ENCODE results near the gene SAMD14. TPM values are rescaled to one million over a fixed set of nuclear protein-coding genes. Genes with fewer than 3 reads are reported as not detected.

Gene SAMD14
- total and polyA plus RNA-seq, 2 donors (not counting 1 experiment from before 2014, with no cell fraction given): 0.13 to 0.89 TPM

- H3K4me3 ChIP-seq (ENCODE audit: control extremely low read depth in 1 of 5, extremely low read depth in 1 of 5, insufficient read depth in 1 of 5, low read depth in 2 of 5, low read length in 4 of 5): peak overlapping the region in 2 of 5 experiments; percentile 25 to 29
- peak; percentile 98 for ATAC-seq (ENCODE audit: low read depth)
- no peaks in the 10 kb centered on the region for H3K79me2 ChIP-seq (ENCODE audit: control insufficient read depth, insufficient read depth, low read length)
- peak; percentile 75 for DNase-seq
- POLR2A ChIA-PET: interaction anchor here (0.6 to 1.1 kb wide), 2 partner anchors 30 to 1161 kb away, joined by 3 read pairs; no protein-coding TSS in a partner anchor
- CTCF ChIA-PET: interaction anchor here (0.6 to 3.8 kb wide), 25 partner anchors 8 to 684 kb away, joined by 3 to 27 read pairs (median 5); partner anchors contain the start of genes COL1A1 and SAMD14
- H3K27ac ChIP-seq (ENCODE audit: low read length in 2 of 2): no peak overlapping the region
- intact Hi-C loops (cut with micrococcal nuclease): loop anchor here (2.0 kb wide), 1 partner anchor 23 kb away; the partner anchor contains the start of gene COL1A1
- no peaks in the 10 kb centered on the region for H3K36me3 ChIP-seq (replicated peaks in 1 of 2; ENCODE audit: control extremely low read depth in 1 of 2, control insufficient read depth in 1 of 2, extremely low read depth in 1 of 2, insufficient read depth in 2 of 2, low read length in 1 of 2)
- Mint-ChIP-seq H3K4me3 (peak overlapping the region; percentile 59), H3K27ac (no peak overlapping the region), H3K27me3 (no peaks in the 10 kb centered on the region), H3K4me1 (peaks cover 21% of the 10 kb centered on the region), H3K9me3 (ENCODE audit: insufficient read depth) (no peaks in the 10 kb centered on the region)
- H3K4me2 ChIP-seq (replicated peaks; ENCODE audit: low read depth, low read length, poor library complexity, severe bottlenecking): peak overlapping the region; percentile 58
- H2AFZ ChIP-seq (ENCODE audit: insufficient read depth, low read depth, low read length, poor library complexity, severe bottlenecking): peak overlapping the region; percentile 59
- peaks cover 7 to 14% of the 10 kb centered on the region in 2 donors for H3K4me1 ChIP-seq (ENCODE audit: control insufficient read depth in 2 of 2, insufficient read depth in 2 of 2, low read length in 2 of 2)
- no peaks in the 10 kb centered on the region for H4K20me1 ChIP-seq (ENCODE audit: control insufficient read depth, insufficient read depth, low read length, poor library complexity, severe bottlenecking)
- no peaks in the 10 kb centered on the region for H3K27me3 ChIP-seq (replicated peaks in 1 of 4; ENCODE audit: control extremely low read depth in 1 of 4, control insufficient read depth in 3 of 4, insufficient read depth in 4 of 4, low read length in 3 of 4)
- peak overlapping the region; percentile 28 for H3K9ac ChIP-seq (ENCODE audit: low read length)
- no peaks in the 10 kb centered on the region for H3K9me3 ChIP-seq (ENCODE audit: control extremely low read depth in 1 of 3, control insufficient read depth in 2 of 3, insufficient read depth in 1 of 3, low read length in 2 of 3)
- TF ChIP-seq CTCF (IDR thresholded peaks at IDR 0.05) (peak; percentile 60), EZH2 (IDR thresholded peaks at IDR 0.05; ENCODE audit: borderline replicate concordance, insufficient read depth, low read depth, low read length, poor library complexity, severe bottlenecking) (no peak)
- WGBS (ENCODE audit: insufficient coverage): 25% methylated on average over 21 of the region's 22 CpGs
These were observed 48.2 kb upstream of the SAMD14 start for GRCh38 chr17:50177983-50178834.

GRCh38 chr17:50177476-50177875 lies 47.5 kb upstream of the SAMD14 start:
- intact Hi-C loops (cut with micrococcal nuclease): no loop called here
- 96% methylated on average over 9 of the region's 10 CpGs for WGBS (ENCODE audit: insufficient coverage)
- H3K9me3 ChIP-seq (ENCODE audit: control extremely low read depth in 1 of 3, control insufficient read depth in 2 of 3, insufficient read depth in 1 of 3, low read length in 2 of 3): no peaks in the 10 kb centered on the region
- H3K79me2 ChIP-seq (ENCODE audit: control insufficient read depth, insufficient read depth, low read length): no peaks in the 10 kb centered on the region
- H3K4me1 ChIP-seq (ENCODE audit: control insufficient read depth in 2 of 2, insufficient read depth in 2 of 2, low read length in 2 of 2): peaks cover 5 to 12% of the 10 kb centered on the region in 2 donors
- H2AFZ ChIP-seq (ENCODE audit: insufficient read depth, low read depth, low read length, poor library complexity, severe bottlenecking): peak overlapping the region; percentile 59
- no peak overlapping the region for H3K4me3 ChIP-seq (ENCODE audit: control extremely low read depth in 1 of 5, extremely low read depth in 1 of 5, insufficient read depth in 1 of 5, low read depth in 2 of 5, low read length in 4 of 5)
- no peak overlapping the region for H3K4me3 Mint-ChIP-seq
- H3K27ac ChIP-seq (ENCODE audit: low read length in 2 of 2): no peak overlapping the region
- TF ChIP-seq CTCF (IDR thresholded peaks at IDR 0.05) (no peak), EZH2 (IDR thresholded peaks at IDR 0.05; ENCODE audit: borderline replicate concordance, insufficient read depth, low read depth, low read length, poor library complexity, severe bottlenecking) (no peak)
- H3K4me2 ChIP-seq (replicated peaks; ENCODE audit: low read depth, low read length, poor library complexity, severe bottlenecking): no peak overlapping the region
- no peaks in the 10 kb centered on the region for H3K27me3 Mint-ChIP-seq
- H3K9me3 Mint-ChIP-seq (ENCODE audit: insufficient read depth): no peaks in the 10 kb centered on the region
- H4K20me1 ChIP-seq (ENCODE audit: control insufficient read depth, insufficient read depth, low read length, poor library complexity, severe bottlenecking): no peaks in the 10 kb centered on the region
- ATAC-seq (ENCODE audit: low read depth) (no peak), DNase-seq (no peak)
- no peak overlapping the region for H3K27ac Mint-ChIP-seq
- no peaks in the 10 kb centered on the region for H3K27me3 ChIP-seq (replicated peaks in 1 of 4; ENCODE audit: control extremely low read depth in 1 of 4, control insufficient read depth in 3 of 4, insufficient read depth in 4 of 4, low read length in 3 of 4)
- CTCF ChIA-PET: interaction anchor here (0.8 to 3.8 kb wide), 17 partner anchors 8 to 95 kb away, joined by 3 to 27 read pairs (median 8); partner anchors contain the start of genes COL1A1 and SAMD14
- peaks cover 15% of the 10 kb centered on the region for H3K4me1 Mint-ChIP-seq
- no peak overlapping the region for H3K9ac ChIP-seq (ENCODE audit: low read length)
- POLR2A ChIA-PET: interaction anchor here (0.6 to 1.1 kb wide), 2 partner anchors 29 to 1160 kb away, joined by 3 read pairs; no protein-coding TSS in a partner anchor
- H3K36me3 ChIP-seq (replicated peaks in 1 of 2; ENCODE audit: control extremely low read depth in 1 of 2, control insufficient read depth in 1 of 2, extremely low read depth in 1 of 2, insufficient read depth in 2 of 2, low read length in 1 of 2): no peaks in the 10 kb centered on the region
